NCI-H510A (cell line): ENCODE measurements around the gene LRRC25.

Experiments
- DNase-seq: peaks from one replicate; lab custom pipeline; 2025; lab: John Stamatoyannopoulos, UW

The LRRC25 gene

DNA sequence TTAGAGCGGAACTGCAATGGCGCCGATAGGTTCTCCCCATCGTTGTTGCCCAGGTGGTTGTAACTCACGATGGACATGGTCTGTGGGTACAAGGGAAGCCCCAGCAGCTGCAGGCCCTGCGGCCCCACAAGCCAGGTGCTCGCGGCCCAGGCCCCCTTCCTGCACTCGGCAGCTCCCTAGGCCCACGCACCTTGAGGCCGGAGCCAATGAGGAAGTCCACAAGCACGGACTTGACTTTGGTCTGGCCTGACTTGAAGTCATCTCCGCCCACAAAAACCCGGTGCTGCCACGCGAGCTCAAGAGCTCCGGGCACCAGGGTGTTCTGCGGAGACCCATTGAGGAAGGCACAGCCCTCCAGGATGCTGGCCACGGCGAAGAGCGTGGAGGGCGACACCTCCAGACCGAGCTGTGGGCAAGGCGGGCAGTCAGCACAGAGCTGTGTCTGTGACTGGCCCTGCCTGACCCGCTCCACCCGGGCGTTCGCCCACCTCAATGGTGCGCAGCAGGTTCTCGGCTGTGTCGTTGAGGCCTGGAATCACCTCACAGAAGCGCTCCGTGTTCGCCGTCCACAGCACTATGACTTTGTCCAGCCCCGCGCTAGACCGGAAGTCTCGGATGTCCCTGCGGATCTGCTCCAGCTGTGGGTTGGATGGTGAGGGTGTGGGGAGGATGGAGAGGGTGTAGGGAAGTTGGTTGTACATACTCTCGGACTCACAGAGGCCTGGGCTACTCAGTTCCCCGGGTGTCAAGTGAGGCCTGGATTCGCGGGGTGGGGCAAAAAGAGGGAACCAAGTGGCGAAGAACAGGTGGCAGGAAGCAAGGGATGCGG, 38.6 kb upstream of the LRRC25 start:
- DNase-seq: no peak

DNA sequence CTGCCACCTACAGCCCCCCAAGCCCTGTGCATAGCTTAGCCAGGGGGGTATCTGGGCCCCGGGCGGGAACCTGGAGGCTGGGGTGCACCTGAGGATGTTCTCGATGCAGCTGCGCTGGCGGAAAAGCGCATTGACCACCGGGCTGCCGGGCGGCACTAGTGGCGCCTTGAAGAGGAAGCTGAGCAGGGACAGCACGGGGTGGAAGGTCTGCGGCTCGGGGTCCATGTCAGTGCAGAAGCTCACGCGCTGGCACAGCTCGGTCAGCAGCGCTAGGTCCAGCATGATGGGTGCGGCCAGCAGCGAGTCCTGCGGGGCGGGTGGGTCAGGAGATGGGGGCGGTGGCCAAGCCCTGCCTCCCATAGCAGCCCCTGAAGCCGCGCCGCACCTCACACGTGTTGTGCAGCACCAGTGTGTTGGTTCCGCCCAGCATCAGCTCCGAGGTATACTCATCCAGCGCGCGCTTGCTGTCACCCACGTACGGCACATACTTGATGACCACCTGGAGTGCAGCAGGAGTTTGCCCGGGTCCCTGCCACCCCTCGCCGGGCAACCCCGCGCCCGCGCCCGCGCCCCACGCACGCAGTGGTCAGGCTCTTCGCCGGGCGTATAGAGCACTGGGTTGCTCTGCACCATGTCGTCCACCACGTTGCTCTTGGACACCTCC, 37.9 kb upstream of the LRRC25 start:
- DNase-seq: no peak

DNA sequence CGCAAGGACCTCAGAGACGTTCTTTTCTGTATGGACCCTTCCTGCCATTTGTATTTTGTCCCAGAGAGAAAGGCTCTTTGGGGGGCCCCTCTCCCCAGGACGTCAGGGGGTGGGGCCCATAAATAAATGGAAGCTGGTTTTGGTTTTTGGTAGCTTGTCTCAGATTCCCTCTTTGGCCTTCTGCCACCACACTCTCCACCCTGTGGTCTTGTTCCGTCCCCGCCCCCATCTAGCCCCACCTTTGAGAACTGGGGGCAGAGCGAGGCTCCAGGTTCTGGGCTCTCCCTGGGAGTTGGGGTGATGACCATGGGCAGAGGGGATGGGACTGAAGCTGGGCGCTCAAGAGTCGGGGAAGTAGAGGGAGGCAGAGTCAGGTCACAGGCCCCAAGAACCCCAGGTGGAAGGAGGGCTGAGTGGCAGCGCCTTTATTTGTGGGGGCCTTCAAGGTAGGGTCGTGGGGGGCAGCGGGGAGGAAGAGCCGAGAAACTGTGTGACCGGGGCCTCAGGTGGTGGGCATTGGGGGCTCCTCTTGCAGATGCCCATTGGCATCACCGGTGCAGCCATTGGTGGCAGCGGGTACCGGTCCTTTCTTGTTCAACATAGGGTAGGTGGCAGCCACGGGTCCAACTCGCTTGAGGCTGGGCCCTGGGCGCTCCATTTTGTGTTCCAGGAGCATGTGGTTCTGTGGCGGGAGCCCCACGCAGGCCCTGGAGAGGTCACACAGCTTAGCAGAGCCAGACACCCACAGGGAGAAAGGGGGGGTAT, 37.2 kb upstream of the LRRC25 start:
- DNase-seq: no peak

DNA sequence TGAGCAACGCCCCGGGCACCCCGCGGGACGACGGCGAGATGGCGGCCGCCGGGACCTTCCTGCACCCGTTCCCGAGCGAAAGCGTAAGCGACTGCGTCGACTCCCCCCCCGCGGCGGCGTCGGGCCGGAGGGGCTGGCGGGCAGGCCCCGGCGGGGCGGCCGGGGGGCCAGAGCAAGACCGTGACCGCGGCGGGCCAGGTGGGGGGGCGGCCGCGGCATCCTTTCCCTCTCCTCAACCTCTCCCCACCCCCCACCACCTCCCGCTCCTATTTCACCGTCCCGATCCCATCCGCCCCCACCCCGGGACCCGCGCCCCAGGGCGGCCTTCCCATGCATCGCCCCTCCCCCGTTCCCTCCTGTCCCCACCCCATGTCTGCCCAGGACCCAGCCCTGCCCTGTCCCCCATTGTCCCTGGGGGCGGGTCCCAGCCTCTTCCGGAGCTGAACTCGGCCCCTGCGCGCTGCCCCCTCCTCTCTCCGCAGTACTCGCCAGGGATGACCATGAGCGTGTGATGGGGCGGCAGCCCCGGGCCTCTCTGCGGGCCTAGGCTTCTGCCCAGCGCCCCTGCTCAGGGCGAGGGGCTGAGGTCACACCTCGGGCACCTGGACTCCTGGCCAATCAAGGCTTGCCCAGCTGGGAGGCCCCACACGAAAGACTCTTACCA, 36.4 kb upstream of the LRRC25 start:
- no peak for DNase-seq

DNA sequence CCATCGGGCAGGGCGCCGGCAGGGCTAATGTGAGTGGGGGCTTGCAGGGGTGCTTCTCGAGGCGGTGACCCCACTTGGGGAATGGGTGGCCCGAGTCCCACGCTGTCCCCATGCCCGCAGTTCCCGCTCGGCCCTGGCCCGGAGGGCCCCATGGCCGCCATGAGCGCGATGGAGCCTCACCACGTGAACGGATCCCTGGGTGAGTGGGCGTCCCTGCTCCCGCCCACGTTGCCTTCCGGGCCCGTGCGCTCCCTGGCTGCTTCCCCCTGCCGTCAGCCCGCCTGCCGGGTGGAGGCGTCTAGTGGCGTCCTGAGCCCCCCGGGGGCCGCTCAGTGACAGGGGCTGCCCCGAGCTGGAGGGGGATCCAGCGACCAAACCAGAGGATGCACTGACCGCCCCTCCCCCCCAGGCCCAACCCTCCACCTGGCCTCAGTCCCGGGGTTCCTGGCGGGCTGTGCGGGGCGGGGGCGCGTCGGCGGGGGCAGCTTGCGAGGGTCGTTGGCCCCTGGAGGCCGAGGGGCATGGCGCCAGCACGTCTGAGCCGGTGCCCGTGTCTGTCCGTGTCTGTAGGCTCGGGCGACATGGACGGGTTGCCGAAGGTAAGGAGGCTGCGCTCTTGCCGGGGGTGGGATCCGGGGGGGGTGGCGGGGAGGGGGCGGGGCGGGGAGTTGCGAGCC, 35.7 kb upstream of the LRRC25 start:
- no peak for DNase-seq

DNA sequence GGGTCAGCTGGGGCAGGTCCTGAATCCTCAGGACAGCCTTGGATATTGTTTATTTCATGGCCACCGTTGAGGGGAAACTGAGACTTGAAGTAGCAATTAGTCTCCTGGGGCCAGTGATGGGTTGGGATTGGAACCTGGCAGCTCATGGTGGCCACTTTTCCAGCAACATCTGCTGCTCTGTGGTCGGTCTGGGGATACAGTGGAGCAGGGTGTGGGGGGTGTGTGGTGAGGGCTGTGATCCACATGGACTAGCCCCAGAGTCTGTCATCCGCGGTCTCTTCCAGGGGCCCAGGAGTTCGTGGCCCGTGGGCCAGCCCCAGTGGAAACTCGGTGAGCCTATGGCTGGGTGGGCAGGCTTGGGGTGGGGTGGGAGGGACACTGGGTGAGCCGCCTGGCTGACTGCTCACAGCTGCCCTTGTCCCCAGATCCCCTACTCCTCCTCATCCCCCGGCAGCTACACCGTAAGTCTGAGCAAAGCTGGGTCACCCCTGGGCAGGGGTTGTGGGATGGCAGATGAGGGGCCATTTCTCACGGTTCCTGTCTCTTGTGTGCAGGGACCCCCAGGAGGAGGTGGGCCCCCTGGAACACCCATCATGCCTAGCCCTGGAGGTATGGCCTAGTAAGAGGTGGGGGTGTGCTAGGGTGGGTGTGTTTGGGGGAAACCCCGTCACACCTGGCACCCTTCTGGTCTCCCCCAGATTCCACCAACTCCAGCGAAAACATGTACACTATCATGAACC, 35.0 kb upstream of the LRRC25 start:
- DNase-seq: no peak

DNA sequence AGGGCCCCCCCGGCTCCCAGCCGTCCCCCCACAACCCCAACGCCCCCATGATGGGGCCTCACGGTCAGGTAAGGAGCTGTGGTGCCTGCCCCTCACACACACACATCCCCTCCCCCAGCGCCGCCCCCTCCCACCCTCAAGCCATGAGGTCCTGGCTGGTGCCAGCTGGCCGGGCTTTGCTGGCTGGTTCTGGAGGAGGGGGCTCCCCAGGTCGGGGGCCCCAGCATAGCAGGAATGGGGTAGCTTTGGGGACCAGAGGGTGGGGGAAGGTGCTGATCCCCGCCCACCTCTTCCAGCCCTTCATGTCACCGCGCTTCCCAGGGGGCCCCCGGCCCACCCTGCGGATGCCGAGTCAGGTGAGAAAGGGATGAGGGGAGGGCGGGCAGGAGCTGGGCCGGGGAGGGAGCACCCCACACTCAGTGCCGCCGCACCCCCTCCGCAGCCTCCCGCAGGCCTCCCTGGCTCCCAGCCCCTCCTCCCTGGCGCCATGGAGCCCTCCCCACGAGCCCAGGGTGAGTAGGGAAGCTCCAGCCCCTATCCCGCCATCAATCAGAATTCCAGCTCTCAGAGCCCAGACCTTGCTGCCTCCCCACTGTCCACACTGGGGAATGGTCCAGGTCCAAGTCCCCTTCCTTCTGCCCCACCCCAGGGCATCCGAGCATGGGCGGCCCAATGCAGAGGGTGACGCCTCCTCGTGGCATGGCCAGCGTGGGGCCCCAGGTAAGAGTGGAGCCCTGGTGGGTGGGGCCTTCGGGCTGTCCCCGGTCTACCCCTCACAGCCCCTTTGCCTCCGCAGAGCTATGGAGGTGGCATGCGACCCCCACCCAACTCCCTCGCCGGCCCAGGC, 34.2 kb upstream of the LRRC25 start:
- no peak for DNase-seq

DNA sequence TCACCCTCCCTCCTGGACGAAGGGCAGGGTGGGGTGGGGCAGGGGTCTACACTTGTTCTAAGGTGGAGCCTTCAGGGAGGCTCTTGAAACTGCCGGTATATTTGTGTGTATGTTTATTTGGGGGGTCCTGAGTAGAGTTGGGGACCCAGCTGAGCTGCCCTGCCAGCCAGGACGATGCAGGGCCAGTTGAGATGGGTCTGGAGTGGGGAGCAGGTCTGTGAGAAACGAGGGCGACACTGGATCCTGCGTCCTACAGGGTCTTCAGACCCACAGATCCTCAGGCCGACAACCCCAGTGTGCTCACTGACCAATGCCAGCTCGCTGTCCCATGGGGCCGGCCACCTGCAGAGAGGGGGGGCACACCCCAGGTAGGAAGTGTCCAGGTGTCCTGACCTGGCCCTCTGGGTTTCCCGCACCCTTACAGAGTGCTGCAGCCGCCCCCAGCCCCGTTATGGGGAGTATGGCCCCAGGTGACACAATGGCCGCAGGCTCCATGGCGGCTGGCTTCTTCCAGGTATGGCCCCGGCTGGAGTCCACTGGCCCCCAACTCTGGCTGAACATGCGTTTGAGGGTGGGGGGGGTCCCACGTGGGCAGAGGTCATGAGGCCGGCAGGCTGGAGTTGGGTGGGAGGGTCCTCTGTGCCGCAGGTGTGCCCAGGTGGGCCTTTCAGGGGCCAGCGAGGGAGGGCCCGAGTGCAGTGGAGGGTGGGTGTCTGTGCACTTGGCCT, 33.2 kb upstream of the LRRC25 start:
- DNase-seq: no peak

DNA sequence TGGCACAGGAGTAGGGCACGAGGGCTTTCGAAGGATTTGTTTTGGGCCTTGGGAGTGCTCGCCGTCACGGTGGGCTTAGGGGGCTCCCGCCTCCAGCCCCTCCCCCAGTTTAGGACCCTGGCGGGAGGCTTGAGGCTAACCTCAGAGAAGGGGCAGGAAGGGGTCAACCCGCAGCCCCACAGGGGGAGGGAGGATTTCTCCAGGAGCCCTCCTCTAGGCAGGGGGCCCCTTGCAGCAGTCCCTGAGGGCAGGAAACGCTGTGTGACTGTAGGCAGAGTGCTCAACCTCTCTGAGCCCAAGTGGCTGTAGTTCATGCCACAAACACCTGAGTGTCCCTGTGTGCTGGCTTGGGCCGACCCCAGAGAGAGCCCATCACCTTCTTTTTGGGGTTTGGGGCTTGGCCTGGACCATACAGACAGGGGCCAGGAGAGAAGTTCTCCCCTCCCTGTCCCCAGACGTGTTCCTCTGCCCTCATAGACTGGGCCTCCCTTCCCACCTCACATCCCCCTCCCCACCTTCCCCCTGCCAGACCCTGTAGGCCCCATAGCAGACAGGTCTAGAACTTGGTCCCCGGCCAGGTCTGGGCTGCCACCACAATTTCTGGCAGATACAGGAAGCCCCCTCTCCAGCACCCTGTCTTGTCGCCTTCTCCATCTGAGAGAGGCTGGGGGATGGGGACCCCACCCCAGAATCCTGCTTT, 32.4 kb upstream of the LRRC25 start:
- no peak for DNase-seq

DNA sequence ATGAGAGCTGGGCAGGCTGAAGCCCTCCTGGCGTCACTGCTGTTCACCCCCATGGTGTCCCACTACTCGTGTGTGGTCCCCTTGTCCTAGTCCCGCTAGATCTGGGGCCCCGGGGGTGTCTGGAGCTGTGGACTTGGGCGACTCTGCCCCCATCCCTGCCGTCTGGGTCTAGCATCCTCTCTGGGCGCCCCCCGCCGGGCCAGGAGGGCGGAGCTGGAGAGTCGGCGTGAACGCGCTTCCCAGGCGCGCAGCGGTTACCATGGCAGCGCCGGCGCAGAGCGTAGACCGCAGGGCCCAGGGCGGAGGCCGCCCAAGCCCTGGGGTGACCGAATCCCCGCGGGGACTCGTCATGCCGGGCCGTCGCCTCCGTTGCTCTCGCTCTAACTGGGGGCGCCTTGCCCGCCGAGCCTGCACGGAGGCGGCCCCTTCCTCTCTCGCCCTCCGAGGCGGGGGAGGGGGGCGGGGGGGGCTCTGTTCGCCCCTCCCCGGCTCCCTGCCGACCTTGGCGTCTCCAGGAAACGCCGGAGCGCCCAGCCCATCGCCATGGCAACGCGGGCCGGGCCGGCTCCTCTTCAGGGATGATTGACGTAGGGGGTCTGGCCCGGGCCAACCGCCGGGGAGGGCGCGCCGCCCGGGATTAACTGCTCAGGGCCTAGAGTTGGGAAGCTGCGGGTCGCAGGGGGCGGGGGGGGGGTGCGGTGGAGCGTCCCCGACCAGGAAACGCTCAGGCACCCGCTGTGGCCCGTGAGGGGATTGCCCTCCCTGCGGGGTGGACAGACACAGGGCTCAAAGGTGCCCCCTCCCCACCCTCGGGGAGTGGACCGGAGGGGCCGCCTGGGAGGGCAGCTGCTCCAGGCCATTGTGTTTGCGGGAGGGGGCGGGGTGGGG, 31.6 kb upstream of the LRRC25 start:
- peak; percentile 89 for DNase-seq

DNA sequence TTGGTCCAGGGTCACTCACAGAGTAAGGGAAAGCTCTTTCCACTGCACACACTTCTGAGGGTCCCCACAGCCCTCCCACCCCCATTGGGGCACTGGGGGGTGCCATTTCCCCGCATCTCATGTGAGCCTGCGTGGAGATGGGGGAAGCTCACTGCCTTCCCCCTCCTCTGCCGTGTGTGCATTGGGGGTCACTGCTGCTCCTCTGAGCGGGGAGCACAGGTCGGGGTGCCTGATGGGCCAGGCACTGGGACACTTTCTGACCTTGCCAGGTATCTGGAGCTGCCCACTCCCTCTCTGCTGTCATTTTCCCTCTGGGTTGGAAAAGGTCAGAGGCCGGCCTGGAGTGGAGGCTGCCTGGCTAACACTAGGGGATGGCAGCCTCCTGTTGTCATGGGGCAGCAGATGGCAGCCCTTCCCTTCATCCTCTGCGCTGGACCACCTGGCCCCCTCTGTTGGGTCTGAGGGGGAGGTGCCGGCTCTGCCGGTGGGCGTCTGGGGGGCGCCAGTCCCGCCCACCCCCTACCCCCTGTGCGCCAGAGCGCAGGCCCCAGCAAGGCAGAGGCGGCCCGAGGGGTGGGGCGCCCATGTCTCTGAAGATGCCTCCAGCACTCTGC, 30.9 kb upstream of the LRRC25 start:
- no peak for DNase-seq

DNA sequence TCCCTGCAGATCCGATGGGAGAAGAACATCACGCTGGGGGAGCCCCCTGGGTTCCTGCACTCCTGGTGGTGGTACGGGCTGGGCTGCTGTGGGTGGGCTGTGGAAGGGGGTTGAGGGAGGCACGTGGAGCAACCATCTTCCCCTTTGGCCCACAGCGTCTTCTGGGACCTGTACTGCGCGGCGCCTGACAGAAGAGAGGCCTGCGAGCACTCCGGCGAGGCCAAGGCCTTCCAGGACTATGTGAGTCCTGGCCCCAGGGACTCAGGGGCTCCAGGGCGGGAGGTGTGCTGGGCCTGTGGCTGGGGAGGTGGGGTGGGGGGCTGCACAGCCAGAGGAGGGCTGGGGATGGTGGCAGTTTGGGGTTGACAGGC, 30.3 kb upstream of the LRRC25 start:
- DNase-seq: no peak

DNA sequence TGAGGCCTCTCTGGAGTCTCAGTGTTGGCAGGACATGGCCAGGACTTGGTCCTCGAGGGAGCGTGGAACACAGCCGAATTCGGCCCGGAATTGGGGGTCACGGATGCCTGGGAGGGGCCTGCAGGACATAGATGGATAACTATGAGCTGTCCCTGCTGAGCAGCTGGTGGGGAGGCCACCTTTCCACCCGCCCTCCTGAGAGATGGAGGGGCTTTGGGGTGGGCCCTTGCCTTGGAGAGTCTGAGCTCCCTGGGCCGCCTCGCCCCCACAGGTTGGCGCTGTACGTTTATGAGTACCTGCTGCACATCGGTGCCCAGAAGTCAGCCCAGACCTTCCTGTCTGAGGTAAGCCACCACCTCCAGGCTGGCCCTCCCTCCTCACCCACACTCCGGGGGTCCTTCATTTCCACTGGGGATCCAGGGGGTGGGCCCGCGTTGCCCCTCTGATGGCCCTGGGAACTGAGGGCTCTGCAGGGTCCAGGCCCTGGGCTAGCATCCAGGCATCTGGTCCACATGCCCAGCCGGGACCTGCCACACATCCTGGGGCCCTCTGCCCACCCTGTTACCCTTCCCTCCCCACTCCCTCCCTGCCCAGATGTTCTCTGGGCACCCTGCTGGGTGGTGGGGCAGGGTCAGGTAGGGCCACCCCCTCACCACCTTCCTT, 29.8 kb upstream of the LRRC25 start:
- DNase-seq: no peak

DNA sequence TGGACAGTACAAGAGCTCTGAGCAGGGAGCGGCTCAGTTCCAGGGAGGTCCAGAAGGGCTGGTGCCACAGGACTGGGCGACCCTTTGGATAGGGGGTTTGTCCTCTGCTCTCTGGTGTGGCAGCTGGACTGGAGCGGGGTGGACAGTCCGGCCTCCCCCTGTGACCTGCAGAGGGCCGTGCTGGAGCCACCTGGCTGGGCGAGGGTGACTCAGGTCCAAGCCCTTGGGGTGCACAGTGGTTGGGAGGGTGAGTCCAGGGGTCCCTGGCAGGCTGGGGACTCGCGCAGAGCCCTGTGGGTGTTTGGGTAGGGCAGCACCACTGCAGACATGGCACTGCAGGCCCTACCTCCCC, 29.0 kb upstream of the LRRC25 start:
- no peak for DNase-seq

DNA sequence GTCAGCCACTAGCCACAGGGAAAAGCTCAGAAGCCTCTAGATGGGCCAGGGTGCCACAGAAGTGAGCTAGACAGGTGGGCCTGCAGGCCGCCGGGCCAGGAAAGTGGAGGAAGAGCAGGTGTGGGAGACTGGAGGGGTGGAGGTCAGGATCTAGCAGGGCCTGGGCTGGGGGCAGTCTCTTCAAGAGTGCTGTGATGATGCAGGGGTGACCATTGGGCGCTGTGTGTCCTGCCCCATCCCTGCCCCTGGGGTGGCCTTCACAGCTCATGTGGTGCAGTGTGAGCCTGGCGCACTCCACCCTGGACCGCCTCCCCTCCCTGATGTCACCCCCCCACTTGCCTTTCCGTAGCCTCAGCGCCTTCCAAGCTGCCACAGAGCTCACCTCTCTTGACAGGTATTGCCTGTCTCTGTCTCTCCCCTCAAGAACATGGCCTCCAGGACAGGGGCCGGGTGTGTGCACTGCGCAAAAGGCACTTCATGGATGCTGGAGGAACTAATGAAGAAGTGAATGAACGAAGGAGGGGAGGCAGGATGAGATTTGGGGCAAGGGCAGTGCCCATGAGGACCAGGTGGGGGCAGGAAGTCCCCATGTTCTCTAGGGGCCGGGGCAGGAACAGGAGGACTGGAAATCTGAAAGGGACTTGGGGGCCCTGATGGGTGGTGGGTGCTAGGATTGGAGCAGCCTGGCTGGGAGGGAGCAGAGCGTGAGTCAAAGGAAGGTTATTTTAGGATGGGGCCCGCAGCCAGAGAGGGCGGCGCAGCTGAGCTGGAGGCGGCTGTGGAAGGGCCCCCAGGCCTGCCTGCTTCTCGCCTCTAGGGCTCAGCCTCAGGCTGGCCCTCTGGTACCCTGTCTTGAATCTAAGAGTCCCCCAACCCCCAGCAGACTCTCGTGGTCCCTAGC, 28.3 kb upstream of the LRRC25 start:
- no peak for DNase-seq
